Stromal cell of bone marrow (primary cell): Measurements from ENCODE around the gene MSGN1.
"Not testable (repeated sequence)": the region's sequence is repeated elsewhere in the genome, so short reads cannot be mapped to it uniquely, and the experiment has no call there.

Experiments used
- DNase-seq: peaks from one replicate; pipeline ENCODE4 v3.0.0-alpha.2; 2012; ENCODE audit warnings: low read depth

MSGN1 gene

DNA sequence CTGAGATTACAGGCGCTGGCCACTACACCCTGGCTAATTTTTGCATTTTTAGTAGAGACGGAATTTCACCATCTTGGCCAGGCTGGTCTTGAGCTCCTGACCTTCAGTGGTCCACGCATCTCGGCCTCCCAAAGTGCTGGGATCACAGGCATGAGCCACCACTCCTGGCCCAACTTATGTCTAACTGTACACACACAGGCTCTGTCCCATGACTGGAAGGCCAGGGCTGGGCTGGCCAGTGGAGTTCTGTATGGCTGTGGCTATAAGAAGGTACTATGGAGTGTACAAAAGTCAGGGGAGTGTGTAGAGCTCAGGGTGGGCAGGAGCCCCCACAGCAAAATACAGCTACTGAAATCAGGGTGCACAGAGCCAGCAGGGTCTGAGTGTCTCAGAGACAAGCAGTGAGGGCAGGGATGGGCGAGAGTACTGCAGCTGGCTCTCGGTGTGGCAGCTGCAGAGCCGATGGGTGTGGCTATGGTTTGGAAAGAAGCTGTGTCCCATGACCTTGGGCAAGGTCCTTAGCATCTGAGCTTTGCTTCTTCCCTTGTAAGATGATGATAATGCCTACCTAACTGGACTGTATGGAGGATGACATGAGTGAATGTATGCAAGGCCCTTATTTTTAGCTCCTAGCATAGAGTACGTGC is 10.4 kb upstream of the MSGN1 start:
- DNase-seq: no peak

DNA sequence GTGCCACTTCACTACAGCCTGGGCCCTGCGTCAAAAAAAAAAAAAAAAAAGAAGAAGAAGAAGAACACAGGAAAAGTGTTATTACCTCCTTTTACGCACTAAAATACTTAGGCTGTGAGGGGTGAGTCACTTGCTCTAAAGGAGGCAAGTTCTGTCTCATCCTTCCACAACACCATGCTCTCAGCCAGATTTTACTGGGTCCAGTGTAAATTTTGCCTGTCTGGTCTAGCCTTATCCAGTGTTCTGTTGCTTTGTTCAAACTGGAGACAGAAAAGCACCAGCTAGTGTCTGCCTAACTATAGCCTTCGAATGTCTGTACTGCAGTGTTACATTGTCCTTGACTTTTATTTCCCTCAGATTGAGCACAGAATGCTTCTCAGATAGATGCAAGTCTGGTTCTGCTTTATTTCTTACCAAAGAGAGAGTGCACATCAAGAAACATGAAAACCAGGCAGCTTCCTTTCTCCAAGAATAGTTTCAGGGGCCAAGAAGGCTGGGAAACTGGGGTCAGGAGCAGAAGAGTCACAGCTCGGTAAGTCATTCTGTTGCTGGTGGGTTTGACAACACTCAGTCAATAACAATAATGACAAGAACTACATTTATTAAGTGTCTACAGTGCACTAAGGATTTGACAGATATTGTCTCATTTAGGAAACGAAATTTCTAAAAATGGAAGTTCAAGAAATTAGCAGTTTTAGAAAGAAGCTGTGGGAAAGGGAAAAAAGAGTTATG is 3.1 kb upstream of the MSGN1 start:
- peak; percentile 64 for DNase-seq

DNA sequence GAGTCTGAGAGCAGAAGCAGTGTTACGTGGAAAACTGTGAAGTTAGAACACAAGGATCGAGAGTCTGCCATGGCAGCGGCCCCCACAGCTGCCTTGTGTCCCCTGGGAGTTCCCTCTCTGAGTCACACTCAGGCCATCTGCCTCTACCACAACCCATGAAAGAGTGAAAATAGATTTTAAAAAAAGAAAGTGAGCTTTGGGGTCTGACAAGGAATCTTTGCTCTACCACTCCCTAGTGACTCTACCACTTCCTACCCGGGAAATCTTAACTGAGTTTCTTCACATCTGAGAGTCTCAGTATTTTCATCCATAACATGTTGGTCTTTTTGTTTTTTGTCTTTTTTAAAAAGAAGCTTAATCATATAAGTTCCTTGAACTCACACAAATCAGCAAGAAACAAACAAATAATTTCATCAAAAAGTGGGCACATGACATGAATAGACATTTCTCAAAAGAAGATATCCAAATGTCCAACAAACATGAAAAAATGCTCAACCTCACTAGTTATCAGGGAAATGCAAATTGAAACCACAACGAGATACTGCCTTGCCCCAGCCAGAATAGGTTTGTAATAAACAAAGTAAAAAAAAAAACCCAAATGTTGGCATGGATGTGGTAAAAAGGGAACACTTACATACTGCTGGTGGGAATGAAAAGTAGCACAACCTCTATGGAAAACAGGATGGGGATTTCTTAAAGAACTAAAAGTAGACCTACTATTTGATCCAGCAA is 2.4 kb upstream of the MSGN1 start:
- peak; percentile 54 for DNase-seq

DNA sequence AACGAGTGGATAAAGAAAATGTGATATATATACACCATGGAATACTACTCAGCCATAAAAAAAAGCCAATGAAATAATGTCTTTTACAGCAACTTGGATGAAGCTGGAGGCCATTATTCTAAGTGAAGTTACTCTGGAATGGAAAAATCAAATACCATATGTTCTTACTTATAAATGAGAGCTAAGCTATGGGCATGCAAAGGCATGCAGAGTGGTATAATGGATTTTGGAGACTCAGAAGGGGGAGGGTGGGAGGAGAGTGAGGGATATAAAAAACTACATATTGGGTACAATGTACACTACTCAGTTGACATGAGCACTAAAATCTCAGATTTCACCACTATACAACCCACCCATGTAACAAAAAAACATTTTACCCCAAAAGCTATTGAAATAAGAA is 1.7 kb upstream of the MSGN1 start:
- DNase-seq: no peak

DNA sequence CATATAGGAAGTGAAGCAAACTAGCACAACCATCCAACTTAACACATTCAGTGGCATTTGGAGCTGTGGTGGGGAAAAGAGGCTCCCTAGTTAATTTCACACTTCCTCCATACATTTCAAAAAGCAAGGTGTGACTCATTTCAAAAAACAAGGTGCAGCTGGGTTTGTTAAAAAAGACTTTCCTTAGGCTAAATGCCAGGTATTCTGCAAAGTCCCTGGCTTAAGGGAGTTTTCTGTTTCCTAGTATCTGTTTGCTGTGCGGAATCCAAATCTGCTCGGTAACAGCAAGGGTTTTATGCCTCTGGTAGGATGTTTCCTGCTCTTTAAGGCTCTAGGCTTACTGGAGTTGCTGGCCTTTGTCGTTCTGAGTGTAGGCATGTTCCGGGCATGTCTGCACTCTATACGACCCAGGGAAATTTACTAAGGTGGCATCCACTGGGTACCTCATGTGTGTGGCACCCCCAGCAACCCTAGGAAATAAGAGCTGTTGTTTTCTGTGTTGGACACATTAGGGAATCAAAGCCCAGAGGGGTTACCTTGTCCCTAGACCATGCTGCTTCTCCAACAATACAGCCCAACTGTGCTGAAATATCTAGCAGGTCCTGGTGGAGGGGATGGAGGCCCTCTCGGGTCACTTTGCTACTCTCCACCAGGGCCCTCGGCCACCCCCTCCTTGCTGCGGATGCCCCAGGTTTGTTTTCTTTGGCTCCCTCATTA is 634 bp upstream of the MSGN1 start:
- DNase-seq: no peak

DNA sequence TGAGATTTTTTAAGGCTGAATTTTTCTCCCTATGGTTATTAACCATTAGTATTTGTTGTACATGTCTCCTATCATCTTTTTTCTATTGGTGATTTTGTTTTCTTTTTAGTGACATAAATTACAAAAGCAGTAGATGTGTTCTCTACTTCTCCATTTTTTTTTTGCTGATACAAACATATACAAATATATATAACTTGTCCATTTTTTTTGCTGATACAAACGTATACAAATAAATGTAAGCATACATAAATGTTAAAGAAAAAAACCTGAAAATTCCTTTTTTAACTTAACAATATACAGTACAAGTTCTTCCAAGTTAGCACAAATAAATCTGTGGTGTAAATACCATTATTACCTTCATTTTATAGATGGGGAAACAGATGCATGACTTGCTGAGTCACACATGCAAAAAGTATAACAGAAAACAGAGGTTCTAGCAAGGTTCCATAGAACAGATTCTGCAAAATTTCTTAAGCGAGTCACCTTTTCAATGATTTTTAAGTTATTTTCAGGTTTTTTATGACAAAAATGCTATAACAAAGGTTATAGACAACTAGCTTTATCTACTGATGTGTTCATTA is 2.1 kb downstream of the MSGN1 start:
- no peak for DNase-seq

DNA sequence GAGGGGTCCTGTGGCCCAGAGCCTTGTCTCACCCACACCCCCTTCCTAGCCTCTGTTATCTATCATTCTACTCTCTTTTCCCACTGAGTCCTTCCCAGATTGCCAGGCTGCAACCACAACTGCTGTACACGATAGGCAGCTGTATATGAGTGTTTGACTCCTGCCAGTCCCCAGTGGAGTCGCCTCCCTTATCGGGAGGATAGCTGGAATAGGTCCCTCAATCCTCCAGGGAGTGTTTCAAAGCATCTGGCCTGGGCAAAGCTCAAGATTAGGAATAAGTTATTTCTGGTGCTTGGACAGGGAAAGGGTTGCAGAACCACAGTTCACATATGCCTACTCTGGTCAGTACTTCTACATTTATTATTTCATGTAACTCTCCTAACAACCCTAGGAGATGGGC is 4.8 kb downstream of the MSGN1 start:
- DNase-seq: no peak

DNA sequence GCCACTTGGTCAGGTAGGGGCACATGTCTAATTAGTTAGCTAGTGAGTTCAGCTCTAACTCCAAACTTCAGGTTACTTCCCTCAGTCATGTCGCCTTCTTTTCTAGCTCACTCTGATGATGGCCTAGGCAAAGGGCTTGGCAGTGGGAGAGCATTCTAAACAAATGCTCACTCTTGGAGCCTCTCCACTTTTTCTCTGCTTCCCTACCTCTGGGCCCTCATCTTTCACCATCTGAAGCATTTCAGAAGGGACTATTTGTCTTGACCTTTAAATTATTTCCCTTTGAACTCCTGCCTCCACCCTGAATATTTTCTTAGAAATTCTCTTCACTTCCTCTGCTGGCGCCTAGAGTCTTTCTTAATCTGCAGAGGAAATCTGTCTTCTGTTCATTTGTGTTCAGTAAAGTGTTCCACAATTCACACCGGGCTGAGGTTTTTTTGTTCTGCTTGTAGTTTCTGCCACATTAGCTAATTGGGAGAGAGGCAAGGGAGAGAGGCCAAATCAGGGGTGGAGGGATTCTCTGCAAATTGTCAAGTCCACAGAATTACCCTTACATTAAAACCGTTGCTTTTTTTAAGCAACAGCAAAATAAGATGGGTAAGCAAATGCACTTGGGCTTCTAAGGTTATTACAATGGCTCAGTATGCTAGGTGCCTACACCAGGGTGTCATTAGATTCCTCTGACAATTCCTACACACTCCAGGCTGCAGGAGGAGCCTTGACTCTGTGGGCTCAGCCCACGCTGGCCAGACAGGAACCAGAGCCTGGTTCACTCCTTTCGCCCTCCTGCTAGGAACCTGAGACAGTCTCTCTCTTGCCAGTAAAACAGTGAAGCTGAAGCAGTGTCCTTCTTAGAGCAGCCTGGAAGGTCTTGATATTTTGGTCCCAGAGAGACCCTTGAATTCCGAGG is 5.5 kb downstream of the MSGN1 start:
- DNase-seq: no peak

DNA sequence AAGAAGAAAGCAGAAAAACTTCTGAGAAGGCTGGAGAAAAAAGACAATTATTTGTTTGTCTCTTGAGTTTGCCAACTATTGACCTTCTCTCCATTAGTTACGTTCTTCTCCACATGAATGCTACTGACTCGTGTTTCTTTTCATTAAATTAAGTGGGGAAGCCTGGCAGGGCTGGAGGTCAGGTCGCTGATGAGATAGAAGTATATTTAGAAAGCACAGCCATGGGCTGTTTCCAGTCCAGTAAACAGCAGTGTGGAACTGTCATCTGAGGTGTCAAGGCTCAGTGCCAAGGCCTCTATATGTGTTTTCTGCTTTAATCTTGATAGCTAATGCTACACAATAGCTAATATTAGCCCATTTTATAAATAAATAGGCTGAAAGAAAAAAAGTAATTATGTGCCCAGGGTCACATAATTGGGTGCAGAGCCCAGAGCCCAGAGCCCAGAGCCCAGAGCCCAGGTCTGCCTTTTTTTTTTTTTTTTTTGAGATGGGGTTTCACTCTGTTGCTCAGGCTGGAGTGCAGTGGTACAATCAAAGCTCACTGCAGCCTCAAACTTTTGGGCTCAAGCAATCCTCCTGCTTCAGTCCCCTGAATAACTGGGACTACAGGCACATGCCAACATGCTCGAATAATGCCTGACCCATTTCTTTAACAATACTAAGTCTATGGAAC is 6.3 kb downstream of the MSGN1 start:
- no peak for DNase-seq

DNA sequence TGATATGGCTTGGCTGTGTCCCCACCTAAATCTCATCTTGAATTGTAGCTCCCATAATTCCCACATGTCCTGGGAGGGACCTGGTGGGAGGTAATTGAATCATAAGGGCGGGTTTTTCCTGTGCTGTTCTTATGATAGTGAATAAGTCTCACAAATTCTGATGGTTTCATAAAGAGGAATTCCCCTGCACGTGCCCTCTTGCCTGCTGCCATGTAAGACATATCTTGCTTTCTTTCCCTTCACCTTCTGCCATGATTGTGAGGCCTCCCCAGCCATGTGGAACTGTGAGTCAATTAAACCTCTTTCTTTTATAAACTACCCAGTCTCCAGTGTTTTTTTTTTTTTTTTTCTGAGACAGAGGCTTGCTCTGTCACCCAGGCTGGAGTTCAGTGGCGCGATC is 7.4 kb downstream of the MSGN1 start:
- DNase-seq: not testable (repeated sequence)

DNA sequence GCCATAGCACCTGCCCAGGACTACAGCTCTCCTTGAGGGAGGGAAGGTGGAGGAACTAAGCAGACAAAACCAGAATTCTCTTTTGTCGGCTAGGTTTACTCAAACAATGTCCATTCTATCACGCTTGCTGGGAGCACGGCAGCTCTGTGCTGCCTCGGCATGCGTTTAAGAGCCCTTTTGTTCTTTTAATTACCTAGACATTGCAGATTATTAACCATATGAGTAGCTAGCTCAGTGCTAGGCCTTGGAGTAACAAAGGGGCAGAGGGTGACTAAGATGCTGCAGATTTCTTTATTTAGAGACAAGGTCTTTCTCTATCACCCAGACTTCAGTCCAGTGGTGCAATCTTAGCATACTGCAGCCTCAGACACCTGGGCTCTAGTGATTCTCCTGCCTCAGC is 11.1 kb downstream of the MSGN1 start:
- no peak for DNase-seq

DNA sequence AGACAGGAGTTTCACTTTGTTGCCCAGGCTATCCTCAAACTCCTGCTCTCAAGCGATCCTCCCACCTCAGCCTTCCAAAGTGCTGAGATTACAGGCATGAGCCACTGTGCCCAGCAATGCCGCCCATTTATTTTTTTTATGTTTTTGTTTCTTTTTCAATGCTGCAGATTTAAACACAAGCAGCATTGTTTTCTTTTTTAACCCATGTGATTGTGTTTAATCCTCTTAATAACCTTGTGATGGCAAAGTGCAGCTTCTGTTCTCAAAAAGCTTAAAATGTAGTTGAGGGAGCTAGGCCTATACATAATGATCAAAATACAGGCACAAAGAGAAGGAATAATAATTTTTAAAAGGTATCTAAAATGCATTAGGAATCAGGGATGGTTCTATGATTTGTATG is 11.5 kb downstream of the MSGN1 start:
- no peak for DNase-seq

DNA sequence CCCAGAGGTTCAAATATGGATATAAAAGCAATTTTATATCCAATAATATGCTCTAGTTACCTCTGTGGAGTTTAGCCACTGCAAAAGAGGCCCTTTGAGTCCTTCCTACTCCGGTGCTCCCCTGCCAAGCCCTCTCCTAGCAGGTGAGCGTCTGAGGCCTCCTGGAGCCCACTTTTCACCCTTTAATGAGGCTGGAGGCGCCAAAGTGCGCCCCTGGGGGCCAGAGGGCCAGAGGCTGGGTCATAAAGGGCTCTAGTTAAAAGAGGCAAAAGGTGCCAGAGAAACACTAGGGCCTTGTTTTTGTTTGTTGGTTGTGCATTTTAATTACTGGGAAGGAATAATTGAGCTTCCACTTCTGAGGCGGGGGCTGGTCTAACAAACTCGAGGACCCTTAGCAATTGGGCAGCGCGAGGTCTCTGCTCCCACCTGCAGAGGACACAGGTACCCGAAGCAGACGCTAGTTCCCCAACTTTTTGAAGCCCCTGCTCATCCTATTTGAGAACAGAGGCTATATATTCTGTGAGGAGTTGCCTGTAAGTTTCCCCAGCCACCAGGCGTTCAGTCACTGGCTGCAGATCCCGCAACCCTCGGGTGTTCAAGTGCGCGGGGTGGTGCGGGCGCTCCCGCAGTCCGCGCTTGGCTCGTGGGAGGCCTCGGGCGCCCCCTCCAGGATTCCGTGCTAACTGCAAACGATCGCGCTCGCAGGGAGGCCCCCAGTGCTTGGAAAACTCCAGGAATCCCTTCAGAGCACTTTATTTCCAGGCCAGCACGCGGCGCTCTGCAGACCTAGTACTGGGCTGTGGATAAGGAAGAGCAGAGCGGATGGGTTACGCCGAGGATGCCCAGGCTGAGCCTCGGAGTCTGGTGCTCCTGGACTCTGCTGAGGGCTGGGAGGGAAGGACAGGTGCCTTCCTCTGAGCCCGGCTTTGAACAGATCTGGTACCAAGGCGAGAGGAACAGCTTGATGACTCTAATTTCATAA is 14.1 kb downstream of the MSGN1 start:
- peak; percentile 63 for DNase-seq

DNA sequence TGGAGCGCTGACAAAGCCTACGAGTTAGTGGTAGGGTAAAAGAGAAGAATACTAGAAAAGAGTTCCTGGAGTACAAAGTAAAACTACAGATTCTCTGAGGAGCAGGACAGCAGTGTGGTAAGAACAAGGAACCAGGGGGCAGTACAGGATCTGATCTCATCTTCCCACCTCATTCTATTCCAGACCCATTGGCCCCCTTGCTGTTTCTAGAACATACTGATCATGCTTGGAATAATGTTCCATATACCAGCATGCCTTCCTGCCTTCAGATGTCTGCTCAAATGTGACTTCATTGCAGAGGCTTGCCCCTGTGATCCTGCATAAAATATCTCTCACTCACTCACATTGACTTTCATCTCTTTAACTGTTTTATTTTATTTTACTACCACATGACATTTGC is 19.3 kb downstream of the MSGN1 start:
- DNase-seq: no peak

DNA sequence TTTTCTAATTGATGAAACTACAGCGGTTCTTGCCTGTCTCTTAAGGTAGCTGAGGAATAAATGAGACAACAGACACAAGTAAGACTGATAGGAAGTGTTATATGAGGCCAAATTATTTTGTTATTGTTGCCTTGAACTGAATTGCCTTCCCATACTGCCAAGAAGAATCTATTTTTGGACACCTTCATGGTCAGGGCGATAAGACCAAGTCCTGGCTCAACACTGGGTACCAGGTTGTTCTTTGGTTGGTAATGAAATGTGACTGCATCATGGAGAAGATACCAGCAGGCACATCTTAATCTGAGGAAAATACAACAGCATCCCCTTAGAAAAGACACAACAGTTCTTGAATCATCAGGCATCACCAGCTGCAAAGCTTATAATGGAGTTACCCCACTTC is 23.7 kb downstream of the MSGN1 start:
- no peak for DNase-seq

DNA sequence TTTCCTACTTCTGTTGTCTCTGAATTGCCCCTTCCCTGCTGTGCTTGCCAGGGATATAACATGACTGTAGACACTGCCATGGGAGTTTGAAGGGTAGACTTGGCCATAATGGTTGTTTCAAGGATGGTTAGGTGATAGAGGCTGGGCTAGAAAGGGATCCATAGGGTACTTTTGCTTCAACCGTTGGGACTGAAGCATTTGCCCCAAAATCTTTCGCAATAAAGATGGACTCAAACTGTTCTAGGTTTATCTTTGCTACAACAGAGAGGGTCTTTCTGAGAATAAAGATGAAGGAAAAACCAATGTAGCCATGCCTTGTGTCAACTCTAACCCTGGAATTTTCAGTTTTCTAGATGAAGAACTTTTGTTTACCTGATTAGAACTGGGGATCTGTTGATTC is 27.2 kb downstream of the MSGN1 start:
- DNase-seq: no peak

DNA sequence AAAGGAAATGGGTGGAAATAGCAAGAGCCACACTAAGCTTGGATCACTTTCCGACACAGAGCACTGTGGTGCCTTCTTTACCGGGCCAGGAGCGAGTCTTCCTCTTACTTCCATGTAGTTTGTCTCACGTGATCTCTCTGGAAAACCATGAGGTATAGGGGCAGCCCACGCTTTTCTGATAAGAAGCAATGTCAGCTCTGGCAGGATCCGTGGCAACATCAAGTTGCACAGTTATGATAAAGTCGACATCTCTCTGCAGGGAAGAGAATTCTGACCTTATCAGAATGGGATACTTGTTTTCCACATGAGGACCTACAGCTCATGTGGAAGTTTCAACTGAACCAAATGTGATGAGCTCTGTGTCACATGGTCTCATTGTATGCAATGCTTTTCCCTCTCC is 29.5 kb downstream of the MSGN1 start:
- DNase-seq: no peak

DNA sequence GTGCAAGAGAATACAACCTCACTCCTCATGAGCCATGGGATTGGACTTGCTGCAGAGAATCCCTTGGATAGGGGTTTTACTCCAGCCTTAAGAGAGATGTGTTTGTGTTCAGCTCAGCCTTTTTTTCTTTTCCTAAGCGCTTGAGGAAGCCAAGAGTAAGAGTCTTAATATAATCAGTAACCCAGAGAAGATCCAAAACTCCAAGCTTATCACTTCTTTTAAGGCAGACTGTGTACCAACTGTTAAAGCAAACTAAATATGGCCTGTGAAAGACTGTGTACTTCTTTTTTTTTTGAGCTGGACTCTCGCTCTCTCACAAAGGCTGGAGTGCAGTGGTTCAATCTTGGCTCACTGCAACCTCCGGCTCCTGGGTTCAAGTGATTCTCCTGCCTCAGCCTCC is 30.4 kb downstream of the MSGN1 start:
- DNase-seq: no peak

DNA sequence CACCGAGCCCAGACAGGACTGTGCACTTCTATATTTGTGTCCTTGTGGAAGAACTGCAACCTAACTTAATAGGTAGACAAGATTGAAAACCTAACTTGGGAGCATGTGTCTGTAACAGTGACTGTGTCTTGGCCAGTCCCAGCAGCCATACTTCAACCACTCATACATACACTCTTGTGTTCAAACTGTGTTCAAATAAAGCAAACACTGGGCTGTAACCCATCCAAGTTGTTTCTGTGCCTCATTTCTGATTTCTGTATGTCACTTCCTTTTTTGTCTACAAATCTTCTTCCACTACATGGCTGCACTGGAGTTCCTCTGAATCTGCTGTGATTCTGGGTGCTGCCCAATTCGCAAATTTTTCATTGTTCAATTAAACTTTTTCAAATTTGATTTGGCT is 31.0 kb downstream of the MSGN1 start:
- no peak for DNase-seq
